HG03196 (cell line): ENCODE results near the gene TNK1.
"Not testable (repeated sequence)": the region's sequence is repeated elsewhere in the genome, so short reads cannot be mapped to it uniquely, and the experiment has no call there.

Experiments used
- ATAC-seq: cut with Tn5 transposase; IDR thresholded peaks from one replicate; pipeline ENCODE4 v1.9.1; 2021; ENCODE audit not compliant: unreplicated experiment

The TNK1 gene

GRCh38 chr17:7380855-7381683 lies at the start of gene TNK1:
TNK1 (plus strand) TSS chr17:7381089; CDS start chr17:7382927, 1,838 bp downstream.
- ATAC-seq, result no peak

- ATAC-seq, result no peak
Measured at GRCh38 chr17:7332111-7332510, 48.8 kb upstream of the TNK1 start.

DNA sequence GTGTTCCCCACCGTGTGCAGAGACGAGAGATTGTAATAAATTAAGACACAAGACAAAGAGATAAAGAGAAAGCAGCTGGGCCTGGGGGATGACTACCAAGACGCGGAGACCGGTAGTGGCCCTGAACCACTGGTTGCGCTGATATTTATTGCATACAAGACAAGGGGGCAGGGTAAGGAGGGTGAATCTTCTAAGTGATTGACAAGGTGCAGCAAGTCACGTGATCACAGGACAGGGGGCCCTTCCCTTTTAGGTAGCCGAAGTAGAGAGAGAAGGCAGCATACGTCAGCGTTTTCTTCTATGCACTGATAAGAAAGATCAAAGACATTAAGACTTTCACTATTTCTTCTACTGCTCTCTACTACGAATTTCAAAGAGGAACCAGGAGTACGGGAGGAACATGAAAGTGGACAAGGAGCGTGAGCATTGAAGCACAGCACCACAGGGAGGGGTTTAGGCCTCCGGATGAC lies 48.3 kb upstream of the TNK1 start:
- ATAC-seq, result not testable (repeated sequence)

- no peak for ATAC-seq
Measured at GRCh38 chr17:7334938-7335538, 45.9 kb upstream of the TNK1 start.

DNA sequence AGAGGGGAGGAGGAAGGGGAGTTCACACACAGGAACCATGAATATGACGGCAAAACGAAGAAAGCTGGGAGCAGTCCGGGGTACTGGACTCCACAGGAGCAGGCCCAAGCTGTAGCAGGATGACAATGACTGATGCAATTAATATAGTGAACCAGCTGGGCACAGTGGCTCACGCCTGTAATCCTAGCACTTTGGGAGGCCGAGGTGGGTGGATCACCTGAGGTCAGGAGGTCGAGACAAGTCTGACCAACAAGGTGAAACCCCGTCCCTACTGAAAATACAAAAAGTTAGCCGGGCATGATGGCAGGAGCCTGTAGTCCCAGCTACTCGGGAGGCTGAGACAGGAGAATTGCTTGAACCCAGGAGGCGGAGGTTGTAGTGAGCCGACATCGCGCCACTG lies 45.1 kb upstream of the TNK1 start:
- not testable (repeated sequence) for ATAC-seq

GRCh38 chr17:7336240-7337175 lies 44.4 kb upstream of the TNK1 start, which contains the start of gene ACAP1:
ACAP1 (plus strand) TSS chr17:7336529; CDS start chr17:7336735, 206 bp downstream.
- peak; percentile 67 for ATAC-seq

DNA sequence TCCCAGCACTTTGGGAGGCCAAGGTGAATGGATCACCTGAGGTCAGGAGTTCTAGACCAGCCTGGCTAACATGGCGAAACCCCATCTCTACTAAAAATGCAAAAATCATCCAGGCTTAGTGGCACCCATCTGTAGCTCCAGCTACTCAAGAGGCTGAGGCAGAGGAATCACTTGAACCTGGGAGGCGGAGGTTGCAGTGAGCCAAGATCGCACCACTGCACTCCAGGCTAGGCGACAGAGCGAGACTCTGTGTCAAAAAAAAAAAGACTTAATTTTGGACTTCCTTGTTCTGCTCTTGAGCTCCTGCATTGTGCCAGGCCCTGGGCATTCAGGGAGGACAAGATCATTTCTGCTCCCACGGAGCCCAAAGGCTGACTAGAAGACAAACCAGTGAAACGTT lies 43.3 kb upstream of the TNK1 start:
- not testable (repeated sequence) for ATAC-seq

GRCh38 chr17:7340179-7340578 lies 40.7 kb upstream of the TNK1 start:
- ATAC-seq, result no peak

DNA sequence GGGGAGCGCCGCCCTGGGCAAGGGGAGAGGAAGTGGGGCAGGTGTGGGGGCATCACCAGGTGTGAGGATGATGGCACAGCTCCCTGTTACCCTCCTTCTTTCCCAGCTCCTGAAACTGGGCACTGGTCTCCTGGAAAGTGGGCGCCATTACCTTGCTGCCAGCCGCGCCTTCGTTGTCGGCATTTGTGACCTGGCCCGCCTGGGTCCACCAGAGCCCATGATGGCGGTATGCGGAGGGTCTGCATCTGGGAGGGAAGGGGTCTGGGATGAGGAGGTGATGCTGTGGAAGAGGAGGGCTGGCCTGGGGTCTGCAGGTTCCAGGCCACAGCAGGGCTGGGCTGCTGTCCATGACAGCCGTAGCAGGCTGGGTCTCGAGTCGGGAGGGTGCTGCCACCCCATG lies 39.0 kb upstream of the TNK1 start:
- ATAC-seq, result no peak

DNA sequence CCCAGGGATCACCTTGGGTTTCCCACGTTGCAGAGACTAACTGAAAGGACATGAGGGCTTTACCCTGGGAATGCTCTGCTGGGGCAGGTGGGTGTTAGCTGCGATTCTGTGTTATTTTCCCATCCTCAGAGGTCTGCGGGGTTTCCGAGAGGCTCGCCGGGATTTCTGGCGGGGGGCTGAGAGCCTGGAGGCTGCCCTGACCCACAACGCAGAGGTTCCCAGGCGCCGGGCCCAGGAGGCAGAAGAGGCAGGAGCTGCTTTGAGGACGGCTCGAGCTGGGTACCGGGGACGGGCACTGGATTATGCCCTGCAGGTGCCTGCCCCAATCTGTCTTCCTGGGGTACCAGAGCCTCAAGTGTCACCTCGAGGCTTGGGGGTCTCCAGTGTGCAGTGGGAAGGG lies 37.6 kb upstream of the TNK1 start:
- ATAC-seq, result no peak

DNA sequence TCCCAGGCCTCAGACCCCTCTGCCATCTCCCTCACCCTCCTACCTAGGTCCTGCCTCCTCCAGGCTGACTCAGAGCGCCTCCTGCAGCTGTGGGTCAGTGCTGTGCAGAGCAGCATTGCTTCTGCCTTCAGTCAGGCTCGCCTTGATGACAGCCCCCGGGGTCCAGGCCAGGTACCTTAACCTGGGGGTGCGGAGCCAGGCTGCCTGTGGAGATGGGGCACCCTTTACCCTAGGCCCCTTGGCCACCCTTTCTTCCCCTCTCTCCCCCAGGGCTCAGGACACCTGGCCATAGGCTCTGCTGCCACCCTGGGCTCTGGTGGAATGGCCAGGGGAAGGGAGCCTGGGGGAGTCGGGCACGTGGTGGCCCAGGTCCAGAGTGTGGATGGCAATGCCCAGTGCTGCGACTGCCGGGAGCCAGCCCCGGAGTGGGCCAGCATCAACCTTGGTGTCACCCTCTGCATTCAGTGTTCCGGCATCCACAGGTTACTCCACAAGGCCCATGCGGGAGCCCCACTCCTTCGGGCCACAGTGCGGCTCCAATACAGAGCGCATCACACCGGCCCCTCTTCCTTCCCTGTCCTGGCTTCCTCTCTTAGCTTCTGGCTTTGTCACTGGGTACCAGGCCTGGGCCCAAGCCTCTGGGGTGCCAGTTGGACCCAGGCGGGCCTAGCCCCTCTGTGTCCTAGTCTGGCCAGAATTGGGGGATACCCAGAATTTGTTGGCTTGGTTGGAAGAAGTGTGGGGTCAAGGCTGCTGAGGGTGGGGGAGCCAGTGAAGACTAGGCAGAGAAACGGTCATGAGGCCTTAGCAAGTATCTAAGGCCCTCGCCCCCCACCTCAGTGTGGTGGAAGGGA lies 33.9 kb upstream of the TNK1 start:
- no peak for ATAC-seq

DNA sequence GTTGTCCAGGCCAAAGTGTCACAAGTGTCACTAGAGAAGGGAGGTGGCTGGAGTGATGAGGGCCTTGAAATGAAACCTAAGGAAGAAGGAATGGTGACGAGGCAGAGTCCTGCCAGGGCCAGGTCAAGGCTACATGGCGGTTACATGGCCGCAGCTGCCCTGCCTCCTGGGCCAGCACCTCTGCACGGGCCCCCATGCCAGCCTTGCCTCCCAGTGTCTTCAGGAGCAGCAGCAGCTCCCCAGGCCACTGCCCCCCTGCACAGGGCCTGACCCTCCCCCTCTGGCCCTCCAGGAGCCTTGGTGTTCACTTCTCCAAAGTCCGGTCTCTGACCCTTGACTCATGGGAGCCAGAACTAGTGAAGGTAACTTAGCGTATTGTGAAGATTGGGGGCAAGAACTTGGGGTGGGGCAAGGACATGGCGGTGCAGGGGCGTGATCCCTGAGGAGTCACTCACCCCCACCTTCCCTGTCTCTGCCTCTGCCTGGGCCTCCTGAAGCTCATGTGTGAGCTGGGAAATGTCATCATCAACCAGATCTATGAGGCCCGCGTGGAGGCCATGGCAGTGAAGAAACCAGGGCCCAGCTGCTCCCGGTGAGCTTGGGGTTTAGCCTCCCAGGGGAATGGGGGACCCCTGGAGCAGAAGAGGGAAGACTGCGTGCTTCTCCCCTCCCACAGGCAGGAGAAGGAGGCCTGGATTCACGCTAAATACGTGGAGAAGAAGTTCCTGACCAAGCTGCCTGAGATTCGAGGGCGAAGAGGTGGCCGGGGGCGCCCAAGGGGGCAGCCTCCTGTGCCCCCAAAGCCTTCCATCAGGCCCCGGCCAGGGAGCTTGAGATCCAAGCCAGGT lies 33.0 kb upstream of the TNK1 start:
- ATAC-seq, result no peak

GRCh38 chr17:7348478-7349242 lies 32.2 kb upstream of the TNK1 start:
- no peak for ATAC-seq

DNA sequence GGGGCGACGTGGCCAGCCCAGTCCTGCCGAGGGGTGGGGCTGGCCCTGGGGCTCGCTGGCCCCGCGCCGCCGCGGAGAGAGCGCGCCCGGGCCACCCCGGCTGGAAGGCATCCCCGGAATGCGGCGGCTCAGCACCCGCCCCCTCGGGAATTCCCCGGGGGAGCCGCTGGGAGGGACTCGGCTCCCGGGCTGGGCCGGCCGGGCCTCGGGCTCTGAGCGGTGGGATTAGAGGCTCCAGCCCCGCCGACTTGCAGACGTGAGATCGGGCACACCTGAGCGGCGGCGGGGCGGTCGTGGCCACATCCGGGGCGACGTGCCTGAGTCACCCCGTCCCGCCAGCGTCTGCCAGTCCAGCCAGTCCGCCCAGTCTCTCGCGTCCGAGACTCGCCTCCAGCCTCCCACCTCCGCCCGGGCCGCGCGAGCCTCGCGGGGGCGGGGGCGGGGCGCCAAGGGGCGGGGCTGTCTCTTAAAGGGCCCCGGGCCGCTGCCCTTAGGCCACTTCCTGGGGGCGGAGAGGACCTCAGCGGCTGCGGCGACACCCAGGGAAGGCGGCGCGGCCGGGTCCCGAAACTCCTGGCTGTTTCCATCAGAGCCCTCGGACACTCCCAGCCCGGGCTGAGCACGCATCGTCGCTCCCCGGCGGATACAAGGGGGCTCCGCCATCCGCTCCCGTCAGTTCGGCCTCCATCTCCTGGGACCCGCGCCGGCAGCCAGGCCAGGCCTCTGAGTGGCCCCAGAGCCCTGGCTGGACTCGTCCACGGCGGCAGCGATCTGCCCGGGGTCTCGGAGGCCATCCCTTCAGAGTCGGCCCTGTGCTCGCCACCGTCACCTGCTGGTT lies 29.0 kb upstream of the TNK1 start, which contains the start of gene KCTD11:
TSS of gene KCTD11 (plus strand) at position 498 of the 838 bp plus-strand sequence.
- ATAC-seq, result peak; percentile 68

DNA sequence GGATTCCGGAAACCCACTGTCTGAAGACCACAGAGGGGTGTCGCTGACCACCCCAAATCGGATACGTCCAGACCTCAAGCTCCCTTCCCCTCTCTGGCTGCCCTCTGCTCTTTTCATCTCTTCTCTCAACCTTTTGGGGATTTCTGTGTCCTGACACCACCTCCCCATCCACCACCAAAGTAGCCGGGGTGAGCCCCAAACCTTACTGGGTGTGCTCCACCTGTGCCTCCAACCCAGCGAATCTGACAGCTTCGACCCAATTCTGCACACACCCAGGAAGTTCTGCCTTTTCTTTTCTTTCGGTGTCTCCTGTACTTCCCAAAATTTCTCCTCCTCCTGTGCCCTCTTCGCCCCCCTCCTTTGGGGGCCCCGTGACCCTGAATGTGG lies 28.4 kb upstream of the TNK1 start:
- ATAC-seq, result no peak

DNA sequence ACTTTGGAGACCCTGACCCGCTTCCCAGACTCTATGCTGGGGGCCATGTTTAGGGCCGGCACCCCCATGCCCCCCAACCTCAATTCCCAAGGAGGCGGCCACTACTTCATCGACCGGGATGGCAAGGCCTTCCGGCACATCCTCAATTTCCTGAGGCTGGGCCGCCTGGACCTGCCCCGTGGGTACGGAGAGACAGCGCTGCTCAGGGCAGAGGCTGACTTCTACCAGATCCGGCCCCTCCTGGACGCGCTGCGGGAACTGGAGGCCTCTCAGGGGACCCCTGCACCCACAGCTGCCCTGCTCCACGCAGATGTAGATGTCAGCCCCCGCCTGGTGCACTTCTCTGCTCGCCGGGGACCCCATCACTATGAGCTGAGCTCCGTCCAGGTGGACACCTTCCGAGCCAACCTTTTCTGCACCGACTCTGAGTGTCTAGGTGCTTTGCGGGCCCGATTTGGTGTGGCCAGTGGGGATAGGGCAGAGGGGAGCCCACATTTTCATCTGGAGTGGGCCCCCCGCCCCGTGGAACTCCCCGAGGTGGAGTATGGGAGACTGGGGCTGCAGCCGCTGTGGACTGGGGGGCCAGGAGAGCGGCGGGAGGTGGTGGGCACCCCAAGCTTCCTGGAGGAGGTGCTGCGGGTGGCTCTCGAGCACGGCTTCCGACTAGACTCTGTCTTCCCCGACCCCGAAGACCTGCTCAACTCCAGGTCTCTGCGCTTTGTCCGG lies 27.8 kb upstream of the TNK1 start:
- no peak for ATAC-seq

DNA sequence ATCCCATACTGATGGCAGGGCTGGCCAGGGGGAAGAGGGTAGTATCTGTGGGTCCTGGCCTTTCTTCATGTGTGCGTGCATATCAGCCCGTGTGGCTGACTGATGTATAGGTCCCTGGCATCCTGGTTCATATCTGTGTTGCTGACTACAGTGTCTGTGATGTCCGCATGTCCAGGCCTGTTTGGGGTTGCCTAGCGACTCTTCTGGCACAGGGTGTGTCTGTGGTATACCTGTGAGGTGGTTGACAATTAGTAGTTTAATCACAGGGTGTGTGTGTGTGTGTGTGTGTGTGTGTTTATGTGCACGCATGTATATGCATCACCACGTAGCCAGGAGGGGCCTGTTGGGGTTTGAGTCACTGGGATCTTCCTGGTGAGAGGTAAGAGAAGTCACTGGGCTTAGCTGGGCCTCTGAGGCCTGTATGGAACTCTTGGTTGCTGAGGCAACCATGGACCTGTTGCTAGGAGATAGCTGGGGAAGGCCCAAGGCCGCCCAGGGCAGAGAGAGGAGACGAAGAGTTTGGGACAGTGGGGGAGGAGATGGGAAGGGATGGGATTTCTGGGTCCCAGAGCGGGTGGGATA lies 26.5 kb upstream of the TNK1 start:
- ATAC-seq, result no peak
